Endothelial cell of umbilical vein (primary cell): Measurements from ENCODE around the gene SSB. TPM values are rescaled to one million over a fixed set of nuclear protein-coding genes. Genes with fewer than 3 reads are reported as not detected.

ENCODE experiments used
- BruUV-seq: library from RNA; stranded (reverse); fragments of 400-500 nt; replicated peaks from 2 replicates; lab custom pipeline; 2021; lab: Mats Ljungman, UMichigan
- CTCF ChIA-PET: fragments of 300-600, 350-600 bp; sonication (Branson Sonifier 250); formaldehyde crosslinking; loops from one replicate; lab custom pipeline; 2021; ENCODE audit warnings: antibody characterized with exemption, inconsistent platforms; lab: Charles Lee
- POLR2A ChIA-PET: fragments of 300-600, 350-600 bp; sonication (Branson Sonifier 250); formaldehyde crosslinking; loops from one replicate; lab custom pipeline; 2021; ENCODE audit warnings: antibody characterized with exemption, inconsistent platforms; lab: Charles Lee
- DNase-seq: peaks from one replicate; pipeline ENCODE4 v3.0.0-alpha.2; 2011; ENCODE audit warnings: low read depth, low spot score
- FAIRE-seq: peaks from 2 replicates; lab custom pipeline; 2011; peaks lifted over from hg19 to GRCh38; lab: Jason Lieb, UNC
- H2AFZ ChIP-seq: 2 replicates; pipeline ENCODE4 v1.6.0; 2012; ENCODE audit warnings: low read depth, low read length, control low read depth, inconsistent platforms
- H3K27ac ChIP-seq: 2 replicates; pipeline ENCODE4 v1.5.1; 2011; ENCODE audit warnings: low read depth, mild to moderate bottlenecking, control low read depth, low read length, moderate library complexity; ENCODE audit not compliant: insufficient read depth
- H3K27me3 ChIP-seq, 2 experiments: 2 replicates each; pipeline versions ENCODE4 v1.6.0 to v1.6.1; 2011; ENCODE audit warnings: low read length in 2 of 2, mixed read lengths in 1 of 2; ENCODE audit not compliant: control insufficient read depth in 2 of 2, insufficient read depth in 2 of 2
- H3K36me3 ChIP-seq, 2 experiments: 2 replicates in 1 of 2; 3 replicates in 1 of 2; pipeline ENCODE4 v1.5.1; 2011; ENCODE audit warnings: low read length in 2 of 2, mild to moderate bottlenecking in 1 of 2, moderate library complexity in 1 of 2; ENCODE audit not compliant: control insufficient read depth in 2 of 2, insufficient read depth in 2 of 2; ENCODE audit errors: extremely low read depth in 1 of 2
- H3K4me1 ChIP-seq: 3 replicates; pipeline ENCODE4 v1.5.1; 2011; ENCODE audit warnings: mild to moderate bottlenecking, low read length; ENCODE audit not compliant: control insufficient read depth, insufficient read depth; ENCODE audit errors: extremely low read depth
- H3K4me2 ChIP-seq: 2 replicates; pipeline ENCODE4 v1.6.1; 2011; ENCODE audit warnings: low read length, control low read depth, mixed read lengths; ENCODE audit not compliant: insufficient read depth
- H3K4me3 ChIP-seq, 3 experiments: fragments of 200-600 bp in 1 of 3; sonication (generic), shearing (Covaris generic) in 1 of 3; replicated peaks in 1 of 3; 2 replicates each; pipeline ENCODE4 v1.5.1; 2011 to 2016; ENCODE audit warnings: control low read depth in 3 of 3, low read length in 3 of 3, mild to moderate bottlenecking in 2 of 3, inconsistent platforms in 1 of 3, low read depth in 1 of 3, moderate library complexity in 1 of 3; ENCODE audit not compliant: insufficient read depth in 1 of 3
- H3K79me2 ChIP-seq: 2 replicates; pipeline ENCODE4 v1.6.0; 2012; ENCODE audit warnings: low read length, inconsistent platforms; ENCODE audit not compliant: control insufficient read depth, insufficient read depth
- H3K9ac ChIP-seq: replicated peaks from 2 replicates; pipeline ENCODE3; 2011; ENCODE audit warnings: low read length, control low read depth; ENCODE audit not compliant: insufficient read depth; ENCODE audit errors: extremely low read depth
- H3K9me1 ChIP-seq: replicated peaks from 3 replicates; pipeline ENCODE4 v1.6.0; 2011; ENCODE audit warnings: mild to moderate bottlenecking, low read length; ENCODE audit not compliant: control insufficient read depth, insufficient read depth; ENCODE audit errors: extremely low read depth
- H3K9me3 ChIP-seq: replicated peaks from 2 replicates; pipeline ENCODE4 v1.5.1; 2012; ENCODE audit warnings: low read length, inconsistent platforms; ENCODE audit not compliant: control insufficient read depth, insufficient read depth
- H4K20me1 ChIP-seq: replicated peaks from 2 replicates; pipeline ENCODE3; 2011; ENCODE audit warnings: mild to moderate bottlenecking, low read length; ENCODE audit not compliant: control insufficient read depth, insufficient read depth; ENCODE audit errors: extremely low read depth
- CTCF ChIP-seq, 2 donors: IDR thresholded peaks; 1 replicate in 1 of 2; 2 replicates in 1 of 2; pipeline ENCODE4 v1.5.1; 2011; ENCODE audit warnings: low read length in 2 of 2, mild to moderate bottlenecking in 2 of 2, moderate library complexity in 2 of 2, control low read depth in 1 of 2, inconsistent platforms in 1 of 2, low read depth in 1 of 2; ENCODE audit not compliant: insufficient read depth in 1 of 2; ENCODE audit errors: extremely low read depth in 1 of 2
- EZH2 ChIP-seq: IDR thresholded peaks from 2 replicates; pipeline ENCODE4 v1.6.1; 2012; ENCODE audit warnings: borderline replicate concordance, low read depth, mild to moderate bottlenecking, moderate library complexity, low read length, inconsistent platforms; ENCODE audit not compliant: severe bottlenecking
- FOS ChIP-seq: IDR thresholded peaks from 2 replicates; pipeline ENCODE4 v1.6.1; 2011; ENCODE audit warnings: mild to moderate bottlenecking, low read length, moderate library complexity, borderline replicate concordance; ENCODE audit not compliant: insufficient read depth
- GATA2 ChIP-seq: IDR thresholded peaks from 2 replicates; pipeline ENCODE4 v1.7.0; 2011; ENCODE audit warnings: low read depth, mild to moderate bottlenecking, moderate library complexity, mixed read lengths, low read length; ENCODE audit not compliant: insufficient read length, insufficient read depth
- JUN ChIP-seq: IDR thresholded peaks from 2 replicates; pipeline ENCODE4 v1.6.1; 2011; ENCODE audit warnings: borderline replicate concordance, low read depth; ENCODE audit not compliant: insufficient read length, insufficient read depth
- MAX ChIP-seq: IDR thresholded peaks from 2 replicates; pipeline ENCODE4 v1.6.1; 2011; ENCODE audit not compliant: insufficient read depth, insufficient read length
- MYC ChIP-seq: IDR thresholded peaks from one replicate; pipeline ENCODE4 v1.6.1; 2011; ENCODE audit warnings: mild to moderate bottlenecking, low read depth, low read length
- POLR2A ChIP-seq: IDR thresholded peaks from 2 replicates; pipeline ENCODE4 v1.6.1; 2012; ENCODE audit warnings: low read depth, mild to moderate bottlenecking, control low read depth, low read length
- POLR2AphosphoS5 ChIP-seq: IDR thresholded peaks from 2 replicates; pipeline ENCODE4 v1.6.1; 2012; ENCODE audit warnings: low read depth, mild to moderate bottlenecking, control low read depth, low read length, moderate library complexity; ENCODE audit not compliant: insufficient read depth
- dilution Hi-C: fragments of 300-500 bp; cut with MboI; formaldehyde crosslinking; loops from one replicate; pipeline ENCODE4 v1.15.0; 2019; ENCODE audit warnings: low sequenced_read_pairs; ENCODE audit not compliant: extremely low pct_ligation_motif_present
- intact Hi-C: fragments of 100-400 bp; cut with micrococcal nuclease; formaldehyde crosslinking; loops from one replicate; pipeline ENCODE4 v1.10.0; 2022
- polyA plus RNA-seq, 4 experiments: library from polyadenylated mRNA; depleted of rRNA in 3 of 4; stranded (reverse) in 3 of 4; unstranded in 1 of 4; fragments of >200 nt; gene quantifications; 2 replicates each; pipeline versions ENCODE4 v1.2.1 to v1.2.3, GENCODE V29; 2011 to 2012; ENCODE audit warnings: missing spikeins in 1 of 4
- total RNA-seq: library from RNA; stranded (reverse); gene quantifications from 2 replicates; pipeline ENCODE4 v1.2.3, GENCODE V29; 2021

Gene SSB
- total and polyA plus RNA-seq, 2 donors (not counting 3 experiments of a cell fraction or from before 2014, with no cell fraction given) = 36.1 to 125 TPM

GRCh38 chr2:169828141-169828811 lies 29.6 kb downstream of the SSB start:
- Histone ChIP-seq H3K27ac (no peak overlapping the region), H3K4me1 (peaks cover 17% of the 10 kb centered on the region), H3K27me3 (no peaks in the 10 kb centered on the region), H3K9me1 (no peaks in the 10 kb centered on the region), H3K79me2 (peaks cover 63% of the 10 kb centered on the region), H3K4me2 (peak overlapping the region; percentile 95), H2AFZ (peak overlapping the region; percentile 82), H3K9ac (peak overlapping the region; percentile 89), H3K9me3 (no peaks in the 10 kb centered on the region), H4K20me1 (peaks cover 3% of the 10 kb centered on the region), H3K36me3 (no peaks in the 10 kb centered on the region), H3K4me3 (peak overlapping the region; percentile 57 to 79 (median 71))
- CTCF ChIA-PET = interaction anchor here (0.6 to 2.3 kb wide), 8 partner anchors 15 to 375 kb away, joined by 3 to 11 read pairs (median 3); partner anchors contain the start of gene BBS5
- BruUV-seq = no TSS peak
- TF ChIP-seq CTCF (IDR thresholded peaks at IDR 0.05; ENCODE audit: extremely low read depth in 1 of 2, insufficient read depth in 1 of 2, low read depth in 1 of 2, low read length in 2 of 2) (no peak), MYC (no peak), MAX (no peak), POLR2AphosphoS5 (no peak), FOS (no peak), EZH2 (no peak), GATA2 (no peak), JUN (no peak), POLR2A (no peak)
- POLR2A ChIA-PET = interaction anchor here (0.6 to 1.7 kb wide), 3 partner anchors 27 to 350 kb away, joined by 3 to 6 read pairs (median 4); partner anchors contain the start of gene BBS5
- intact Hi-C loops = loop anchor here (5.0 kb wide), 2 partner anchors 44 to 329 kb away; no protein-coding TSS in a partner anchor
- FAIRE-seq (peak; percentile 70), DNase-seq (peak; percentile 61)
- dilution Hi-C loops = no loop called here
